NCI-H2171 (cell line): ENCODE results near the gene HTR1E.
A peak's percentile ranks its signal among the peaks of the same experiment; 100 is the strongest.
"Not testable (repeated sequence)": the region's sequence is repeated elsewhere in the genome, so short reads cannot be mapped to it uniquely, and the experiment has no call there.

Experiments used
- DNase-seq: peaks from one replicate; lab custom pipeline; 2025; lab: John Stamatoyannopoulos, UW

HTR1E gene

GRCh38 chr6:86978251-86978650 lies 40.9 kb downstream of the HTR1E start:
- DNase-seq: no peak

- DNase-seq: no peak
Observed at GRCh38 chr6:87001494-87001893, 64.2 kb downstream of the HTR1E start.

GRCh38 chr6:87002391-87002790 lies 65.1 kb downstream of the HTR1E start:
- not testable (repeated sequence) for DNase-seq

GRCh38 chr6:87006541-87006940 lies 69.2 kb downstream of the HTR1E start:
- DNase-seq: not testable (repeated sequence)

GRCh38 chr6:87009581-87009980 lies 72.3 kb downstream of the HTR1E start:
- DNase-seq: not testable (repeated sequence)

GRCh38 chr6:87012035-87012434 lies 74.7 kb downstream of the HTR1E start:
- no peak for DNase-seq

- no peak for DNase-seq
Observed at GRCh38 chr6:87012743-87013142, 75.4 kb downstream of the HTR1E start.

- no peak for DNase-seq
Observed at GRCh38 chr6:87016772-87017171, 79.4 kb downstream of the HTR1E start.

- no peak for DNase-seq
Observed at GRCh38 chr6:87027021-87027420, 89.7 kb downstream of the HTR1E start.

- peak; percentile 39 for DNase-seq
Observed at GRCh38 chr6:87029711-87030314, 92.5 kb downstream of the HTR1E start.

- DNase-seq: no peak
Observed at GRCh38 chr6:87040729-87041128, 103.4 kb downstream of the HTR1E start.

- DNase-seq: no peak
Observed at GRCh38 chr6:87045521-87046075, 108.3 kb downstream of the HTR1E start.

- DNase-seq: no peak
Observed at GRCh38 chr6:87049779-87050178, 112.5 kb downstream of the HTR1E start.

GRCh38 chr6:87053312-87053711 lies 116.0 kb downstream of the HTR1E start:
- DNase-seq: no peak

GRCh38 chr6:87054143-87054833 lies 117.0 kb downstream of the HTR1E start:
- DNase-seq: no peak

GRCh38 chr6:87059943-87060342 lies 122.6 kb downstream of the HTR1E start:
- DNase-seq: no peak

GRCh38 chr6:87065117-87065516 lies 127.8 kb downstream of the HTR1E start:
- no peak for DNase-seq
